Activated naive CD4-positive, alpha-beta T cell treated with anti-CD3 and anti-CD28 coated beads, Interleukin-2, amount 10 ng/mL, durations not matched to agents 7 days and 5 days (primary cell): ENCODE measurements around the gene CIITA.
"Not testable (repeated sequence)": the region's sequence is repeated elsewhere in the genome, so short reads cannot be mapped to it uniquely, and the experiment has no call there.

ENCODE experiments used
- CTCF ChIA-PET: fragments of 350-600 bp; sonication (Branson Sonifier 250); formaldehyde crosslinking; loops from one replicate; lab custom pipeline; 2021; ENCODE audit warnings: antibody characterized with exemption; lab: Charles Lee
- DNase-seq: peaks from one replicate; pipeline ENCODE4 v3.0.0-alpha.2; 2020
- H3K27ac Mint-ChIP-seq: one replicate; pipeline ENCODE4 v1.8.0; 2021; ENCODE audit warnings: mild to moderate bottlenecking, moderate library complexity, mixed read lengths
- H3K27me3 Mint-ChIP-seq: one replicate; pipeline ENCODE4 v1.8.0; 2021; ENCODE audit warnings: mild to moderate bottlenecking, mixed read lengths
- H3K36me3 Mint-ChIP-seq: one replicate; pipeline ENCODE4 v1.8.0; 2021; ENCODE audit warnings: mixed read lengths
- H3K4me1 Mint-ChIP-seq: one replicate; pipeline ENCODE4 v1.8.0; 2021; ENCODE audit warnings: mixed read lengths
- H3K4me3 Mint-ChIP-seq: one replicate; pipeline ENCODE4 v1.8.0; 2021; ENCODE audit warnings: mild to moderate bottlenecking, moderate library complexity, mixed read lengths
- H3K9me3 Mint-ChIP-seq: one replicate; pipeline ENCODE4 v1.8.0; 2021; ENCODE audit warnings: mixed read lengths

The CIITA gene, protein sequence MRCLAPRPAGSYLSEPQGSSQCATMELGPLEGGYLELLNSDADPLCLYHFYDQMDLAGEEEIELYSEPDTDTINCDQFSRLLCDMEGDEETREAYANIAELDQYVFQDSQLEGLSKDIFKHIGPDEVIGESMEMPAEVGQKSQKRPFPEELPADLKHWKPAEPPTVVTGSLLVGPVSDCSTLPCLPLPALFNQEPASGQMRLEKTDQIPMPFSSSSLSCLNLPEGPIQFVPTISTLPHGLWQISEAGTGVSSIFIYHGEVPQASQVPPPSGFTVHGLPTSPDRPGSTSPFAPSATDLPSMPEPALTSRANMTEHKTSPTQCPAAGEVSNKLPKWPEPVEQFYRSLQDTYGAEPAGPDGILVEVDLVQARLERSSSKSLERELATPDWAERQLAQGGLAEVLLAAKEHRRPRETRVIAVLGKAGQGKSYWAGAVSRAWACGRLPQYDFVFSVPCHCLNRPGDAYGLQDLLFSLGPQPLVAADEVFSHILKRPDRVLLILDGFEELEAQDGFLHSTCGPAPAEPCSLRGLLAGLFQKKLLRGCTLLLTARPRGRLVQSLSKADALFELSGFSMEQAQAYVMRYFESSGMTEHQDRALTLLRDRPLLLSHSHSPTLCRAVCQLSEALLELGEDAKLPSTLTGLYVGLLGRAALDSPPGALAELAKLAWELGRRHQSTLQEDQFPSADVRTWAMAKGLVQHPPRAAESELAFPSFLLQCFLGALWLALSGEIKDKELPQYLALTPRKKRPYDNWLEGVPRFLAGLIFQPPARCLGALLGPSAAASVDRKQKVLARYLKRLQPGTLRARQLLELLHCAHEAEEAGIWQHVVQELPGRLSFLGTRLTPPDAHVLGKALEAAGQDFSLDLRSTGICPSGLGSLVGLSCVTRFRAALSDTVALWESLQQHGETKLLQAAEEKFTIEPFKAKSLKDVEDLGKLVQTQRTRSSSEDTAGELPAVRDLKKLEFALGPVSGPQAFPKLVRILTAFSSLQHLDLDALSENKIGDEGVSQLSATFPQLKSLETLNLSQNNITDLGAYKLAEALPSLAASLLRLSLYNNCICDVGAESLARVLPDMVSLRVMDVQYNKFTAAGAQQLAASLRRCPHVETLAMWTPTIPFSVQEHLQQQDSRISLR

DNA sequence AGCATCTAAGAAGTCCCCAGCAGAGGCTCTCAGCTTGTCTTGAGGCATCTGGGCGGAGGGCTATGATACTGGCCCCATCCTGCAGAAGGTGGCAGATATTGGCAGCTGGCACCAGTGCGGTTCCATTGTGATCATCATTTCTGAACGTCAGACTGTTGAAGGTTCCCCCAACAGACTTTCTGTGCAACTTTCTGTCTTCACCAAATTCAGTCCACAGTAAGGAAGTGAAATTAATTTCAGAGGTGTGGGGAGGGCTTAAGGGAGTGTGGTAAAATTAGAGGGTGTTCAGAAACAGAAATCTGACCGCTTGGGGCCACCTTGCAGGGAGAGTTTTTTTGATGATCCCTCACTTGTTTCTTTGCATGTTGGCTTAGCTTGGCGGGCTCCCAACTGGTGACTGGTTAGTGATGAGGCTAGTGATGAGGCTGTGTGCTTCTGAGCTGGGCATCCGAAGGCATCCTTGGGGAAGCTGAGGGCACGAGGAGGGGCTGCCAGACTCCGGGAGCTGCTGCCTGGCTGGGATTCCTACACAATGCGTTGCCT is at the start of gene CIITA:
CIITA (plus strand) TSS at position 404 of the 543 bp plus-strand sequence; CDS start at position 533, 129 bp downstream.
- Mint-ChIP-seq H3K27ac (peak within 1 kb of the TSS; percentile 71), H3K4me3 (peak within 1 kb of the TSS; percentile 90), H3K4me1 (peaks cover 86% of the 10 kb centered on the region), H3K27me3 (peaks cover 75% of the 10 kb centered on the region), H3K36me3 (peaks cover 8% of the 10 kb centered on the region), H3K9me3 (no peaks in the 10 kb centered on the region)
- CTCF ChIA-PET = interaction anchor here (1.0 to 1.9 kb wide), 3 partner anchors 13 to 42 kb away, joined by 3 to 5 read pairs (median 4); no protein-coding TSS in a partner anchor
- DNase-seq = peak; percentile 72

GRCh38 chr16:10827691-10828341 is 49.2 kb upstream of the CIITA start:
- H3K4me1 Mint-ChIP-seq = no peaks in the 10 kb centered on the region
- H3K27me3 Mint-ChIP-seq = peaks cover 42% of the 10 kb centered on the region
- no peak overlapping the region for H3K27ac Mint-ChIP-seq
- H3K9me3 Mint-ChIP-seq = no peaks in the 10 kb centered on the region
- H3K4me3 Mint-ChIP-seq = no peak overlapping the region
- no peak for DNase-seq
- CTCF ChIA-PET = no interaction called here
- no peaks in the 10 kb centered on the region for H3K36me3 Mint-ChIP-seq

DNA sequence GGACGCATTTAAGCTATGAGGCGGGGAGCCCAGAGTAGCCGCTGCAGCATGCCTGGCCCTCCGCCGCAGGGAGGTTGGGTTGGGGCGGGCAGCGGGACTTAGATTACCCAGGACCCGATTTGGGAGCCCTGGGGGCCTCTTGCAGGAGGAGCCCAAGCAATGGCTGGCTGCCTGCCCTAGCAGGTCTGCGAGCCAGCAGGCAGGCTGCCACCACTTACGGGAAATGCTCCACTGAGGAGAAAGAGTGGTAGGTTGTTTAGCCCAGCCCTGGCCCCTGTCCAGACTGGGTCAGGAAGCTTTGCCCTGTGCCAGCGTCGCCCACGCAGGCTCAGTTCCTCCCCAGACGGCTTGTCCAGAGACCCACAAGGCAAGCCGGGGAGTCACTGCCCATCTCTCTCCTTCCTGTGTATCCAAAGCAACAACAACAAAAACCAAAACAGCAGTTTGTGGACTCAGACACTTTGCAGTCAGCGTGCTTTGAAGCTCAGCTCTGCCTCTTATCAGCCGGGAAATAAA is 48.1 kb upstream of the CIITA start:
- Mint-ChIP-seq H3K36me3 (no peaks in the 10 kb centered on the region), H3K27me3 (peaks cover 51% of the 10 kb centered on the region), H3K27ac (no peak overlapping the region), H3K9me3 (no peaks in the 10 kb centered on the region), H3K4me1 (no peaks in the 10 kb centered on the region), H3K4me3 (no peak overlapping the region)
- CTCF ChIA-PET = no interaction called here
- DNase-seq = no peak

DNA sequence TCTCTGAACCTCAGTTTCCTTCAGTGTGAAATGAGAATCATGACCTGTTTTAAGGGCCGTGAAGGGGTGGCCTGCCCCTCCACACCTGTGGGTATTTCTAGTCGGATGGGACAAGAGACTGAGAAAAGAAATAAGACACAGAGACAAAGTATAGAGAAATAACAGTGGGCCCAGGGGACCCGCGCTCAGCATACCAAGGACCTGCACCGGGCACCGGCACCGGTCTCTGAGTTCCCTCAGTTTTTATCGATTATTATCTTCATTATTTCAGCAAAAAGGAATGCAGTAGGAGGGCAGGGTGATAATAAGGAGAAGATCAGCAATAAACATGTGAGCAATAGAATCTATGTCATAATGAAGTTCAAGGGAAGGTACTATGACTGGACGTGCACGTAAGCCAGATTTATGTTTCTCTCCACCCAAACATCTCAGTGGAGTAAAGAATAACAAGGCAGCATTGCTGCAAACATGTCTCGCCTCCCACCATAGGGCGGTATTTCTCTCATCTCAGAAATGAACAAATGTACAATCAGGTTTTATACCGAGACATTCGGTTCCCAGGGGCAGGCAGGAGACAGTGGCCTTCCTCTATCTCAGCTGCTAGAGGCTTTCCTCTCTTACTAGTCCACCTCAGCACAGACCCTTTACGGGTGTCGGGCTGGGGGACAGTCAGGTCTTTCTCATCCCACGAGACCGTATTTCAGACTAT is 47.5 kb upstream of the CIITA start:
- CTCF ChIA-PET, H3K4me3 Mint-ChIP-seq, H3K36me3 Mint-ChIP-seq, H3K4me1 Mint-ChIP-seq, H3K27ac Mint-ChIP-seq, DNase-seq, H3K9me3 Mint-ChIP-seq: not testable (repeated sequence)
- peaks cover 57% of the 10 kb centered on the region for H3K27me3 Mint-ChIP-seq

DNA sequence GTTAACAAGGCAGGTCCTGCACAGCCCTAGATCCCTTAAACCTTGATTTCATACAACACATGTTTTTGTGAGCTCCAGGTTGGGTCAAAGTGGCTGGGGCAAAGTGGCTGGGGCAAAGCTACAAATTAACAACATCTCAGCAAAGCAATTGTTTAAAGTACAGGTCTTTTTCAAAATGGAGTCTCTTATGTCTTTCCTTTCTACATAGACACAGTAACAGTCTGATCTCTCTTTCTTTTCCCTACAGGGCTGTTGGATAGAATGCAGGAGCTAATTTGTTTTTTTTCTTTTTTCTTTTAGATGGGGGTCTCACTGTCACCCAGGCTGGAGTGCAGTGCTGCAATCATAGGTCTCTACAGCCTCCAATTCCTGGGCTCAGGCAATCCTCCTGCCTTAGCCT is 46.8 kb upstream of the CIITA start:
- peaks cover 64% of the 10 kb centered on the region for H3K27me3 Mint-ChIP-seq
- H3K4me3 Mint-ChIP-seq, H3K9me3 Mint-ChIP-seq, H3K27ac Mint-ChIP-seq, CTCF ChIA-PET, H3K36me3 Mint-ChIP-seq, H3K4me1 Mint-ChIP-seq, DNase-seq: not testable (repeated sequence)

DNA sequence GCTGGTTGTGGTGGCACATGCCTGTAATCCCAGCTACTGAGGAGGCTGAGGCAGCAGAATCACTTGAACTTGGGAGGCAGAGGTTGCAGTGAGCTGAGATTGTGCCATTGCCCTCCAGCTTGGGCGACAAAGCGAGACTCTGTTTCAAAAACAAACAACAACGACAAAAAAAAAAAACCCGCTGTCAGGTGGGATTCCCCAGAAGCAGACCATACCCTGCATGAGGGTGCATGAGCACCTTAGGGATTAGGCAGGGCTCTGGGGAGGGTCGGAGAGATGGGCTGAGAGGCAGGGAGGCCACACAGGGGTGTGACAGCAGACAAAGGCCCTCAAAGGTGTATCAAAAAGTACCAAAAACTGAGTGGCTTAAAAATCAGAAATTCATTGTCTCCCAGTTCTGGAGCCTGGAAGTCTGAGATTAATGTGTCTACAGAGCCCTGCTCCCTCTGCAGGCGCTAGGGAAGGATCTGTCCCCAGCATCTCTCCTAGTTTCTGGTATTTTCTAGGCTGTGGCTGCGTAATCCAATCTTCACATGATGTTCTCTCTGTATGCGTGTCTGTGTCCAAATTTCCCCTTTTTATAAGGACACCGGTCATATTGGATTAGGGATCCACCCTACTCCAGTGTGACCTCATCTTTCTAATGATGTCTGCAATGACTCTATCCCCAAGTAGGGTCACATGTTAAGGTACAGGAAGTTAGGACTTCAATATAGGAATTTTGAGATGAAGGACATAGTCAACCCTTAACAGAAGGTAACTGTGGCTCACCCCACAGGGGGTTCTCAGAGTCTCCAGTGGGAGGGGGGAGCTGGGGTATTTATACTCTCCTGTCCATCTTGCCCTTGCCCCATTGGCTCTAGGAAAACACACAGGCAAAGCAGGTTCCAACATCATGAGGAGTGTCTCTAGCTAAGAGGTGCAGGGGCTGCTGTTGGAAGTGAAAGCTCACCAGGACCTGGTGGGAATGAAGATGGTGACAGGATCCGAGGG is 44.8 kb upstream of the CIITA start:
- Mint-ChIP-seq H3K27ac (no peak overlapping the region), H3K36me3 (no peaks in the 10 kb centered on the region), H3K9me3 (no peaks in the 10 kb centered on the region), H3K4me1 (no peaks in the 10 kb centered on the region), H3K4me3 (no peak overlapping the region), H3K27me3 (peaks cover 83% of the 10 kb centered on the region)
- CTCF ChIA-PET = no interaction called here
- DNase-seq = no peak

- H3K4me1 Mint-ChIP-seq = no peaks in the 10 kb centered on the region
- CTCF ChIA-PET = no interaction called here
- H3K9me3 Mint-ChIP-seq = no peaks in the 10 kb centered on the region
- peaks cover 79% of the 10 kb centered on the region for H3K27me3 Mint-ChIP-seq
- H3K27ac Mint-ChIP-seq = no peak overlapping the region
- H3K4me3 Mint-ChIP-seq = no peak overlapping the region
- no peak for DNase-seq
- no peaks in the 10 kb centered on the region for H3K36me3 Mint-ChIP-seq
Observed at GRCh38 chr16:10833271-10833670, 43.7 kb upstream of the CIITA start.

GRCh38 chr16:10834130-10834529 is 42.9 kb upstream of the CIITA start:
- H3K9me3 Mint-ChIP-seq = no peaks in the 10 kb centered on the region
- no peaks in the 10 kb centered on the region for H3K36me3 Mint-ChIP-seq
- H3K27ac Mint-ChIP-seq = no peak overlapping the region
- no peak overlapping the region for H3K4me3 Mint-ChIP-seq
- DNase-seq = no peak
- no peaks in the 10 kb centered on the region for H3K4me1 Mint-ChIP-seq
- H3K27me3 Mint-ChIP-seq = peaks cover 80% of the 10 kb centered on the region
- CTCF ChIA-PET = no interaction called here

DNA sequence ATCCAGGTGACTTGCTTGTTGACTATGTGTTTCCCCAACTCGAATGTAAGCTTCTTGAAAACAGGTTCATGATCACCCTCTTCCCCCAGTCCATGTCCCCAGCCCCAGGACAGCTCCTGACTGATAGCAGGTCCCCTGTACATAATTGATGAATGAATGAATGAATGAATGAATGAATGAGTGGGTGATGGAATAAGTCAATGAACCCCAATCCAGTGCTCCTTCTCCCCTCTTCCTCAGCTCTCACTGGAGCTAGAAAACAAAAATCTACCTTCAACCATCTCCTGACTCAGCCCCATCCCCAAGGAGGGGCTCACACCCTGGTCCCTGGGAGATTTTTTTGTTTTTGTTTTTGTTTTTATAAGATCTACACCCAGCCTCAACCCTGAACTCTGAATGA is 42.2 kb upstream of the CIITA start:
- CTCF ChIA-PET = no interaction called here
- no peaks in the 10 kb centered on the region for H3K4me1 Mint-ChIP-seq
- peaks cover 78% of the 10 kb centered on the region for H3K27me3 Mint-ChIP-seq
- DNase-seq = no peak
- no peaks in the 10 kb centered on the region for H3K9me3 Mint-ChIP-seq
- H3K4me3 Mint-ChIP-seq = no peak overlapping the region
- H3K36me3 Mint-ChIP-seq = no peaks in the 10 kb centered on the region
- H3K27ac Mint-ChIP-seq = no peak overlapping the region

GRCh38 chr16:10835281-10835931 is 41.6 kb upstream of the CIITA start:
- Mint-ChIP-seq H3K27ac (no peak overlapping the region), H3K9me3 (no peaks in the 10 kb centered on the region), H3K36me3 (no peaks in the 10 kb centered on the region), H3K27me3 (peaks cover 74% of the 10 kb centered on the region), H3K4me3 (no peak overlapping the region), H3K4me1 (no peaks in the 10 kb centered on the region)
- no peak for DNase-seq
- CTCF ChIA-PET = no interaction called here

GRCh38 chr16:10836174-10836853 is 40.7 kb upstream of the CIITA start:
- Mint-ChIP-seq H3K36me3 (no peaks in the 10 kb centered on the region), H3K4me3 (no peak overlapping the region), H3K27ac (no peak overlapping the region), H3K9me3 (no peaks in the 10 kb centered on the region), H3K4me1 (no peaks in the 10 kb centered on the region), H3K27me3 (peaks cover 78% of the 10 kb centered on the region)
- DNase-seq = no peak
- CTCF ChIA-PET = no interaction called here
